Caco-2 (cell line): ENCODE results near the gene ABCC10. TPM values are rescaled to one million over a fixed set of nuclear protein-coding genes. Genes with fewer than 3 reads are reported as not detected.

Experiments
- BruUV-seq: library from RNA; stranded (reverse); fragments of 400-500 nt; replicated peaks from 2 replicates; lab custom pipeline; 2021; lab: Mats Ljungman, UMichigan
- CTCF ChIA-PET: fragments of 300-600 bp; sonication (Branson Sonifier 250); formaldehyde crosslinking; loops from one replicate; lab custom pipeline; 2022; ENCODE audit warnings: antibody characterized with exemption; lab: Charles Lee
- POLR2A ChIA-PET: fragments of 300-600 bp; sonication (Branson Sonifier 250); formaldehyde crosslinking; loops from one replicate; lab custom pipeline; 2022; ENCODE audit warnings: antibody characterized with exemption; lab: Charles Lee
- DNase-seq, 2 experiments: peaks; one replicate each; pipeline versions ENCODE4 v3.0.0 to v3.0.0-alpha.2; 2020 to 2022
- H3K27me3 ChIP-seq: replicated peaks from 2 replicates; pipeline ENCODE4 v1.6.0; 2011; ENCODE audit warnings: low read length; ENCODE audit not compliant: control insufficient read depth, insufficient read depth
- H3K36me3 ChIP-seq: 2 replicates; pipeline ENCODE4 v1.5.1; 2011; ENCODE audit warnings: low read length; ENCODE audit not compliant: control insufficient read depth, insufficient read depth
- H3K4me1 ChIP-seq: fragments of 250-450 bp; sonication (Bioruptor Pico); 2 replicates; pipeline ENCODE4 v1.5.1; 2020; ENCODE audit warnings: mild to moderate bottlenecking
- H3K4me3 ChIP-seq: 2 replicates; pipeline ENCODE4 v1.5.1; 2011; ENCODE audit warnings: low read depth, mild to moderate bottlenecking, control low read depth, low read length
- H3K9me3 ChIP-seq: fragments of 250-450 bp; sonication (Bioruptor Pico); 2 replicates; pipeline ENCODE4 v1.5.1; 2020; ENCODE audit warnings: mild to moderate bottlenecking, moderate library complexity
- H3K27ac Mint-ChIP-seq: one replicate; pipeline ENCODE4 v1.8.0; 2022; ENCODE audit warnings: mixed read lengths; ENCODE audit not compliant: unreplicated experiment
- H3K27me3 Mint-ChIP-seq: one replicate; pipeline ENCODE4 v1.8.0; 2022; ENCODE audit warnings: mixed read lengths; ENCODE audit not compliant: insufficient read depth, unreplicated experiment
- H3K36me3 Mint-ChIP-seq: one replicate; pipeline ENCODE4 v1.8.0; 2022; ENCODE audit warnings: mild to moderate bottlenecking, mixed read lengths; ENCODE audit not compliant: insufficient read depth, unreplicated experiment
- H3K4me1 Mint-ChIP-seq: one replicate; pipeline ENCODE4 v1.8.0; 2022; ENCODE audit warnings: low read depth, mixed read lengths; ENCODE audit not compliant: unreplicated experiment
- H3K4me3 Mint-ChIP-seq: one replicate; pipeline ENCODE4 v1.8.0; 2022; ENCODE audit warnings: mild to moderate bottlenecking, moderate library complexity, mixed read lengths; ENCODE audit not compliant: unreplicated experiment
- H3K9me3 Mint-ChIP-seq: one replicate; pipeline ENCODE4 v1.8.0; 2022; ENCODE audit warnings: mixed read lengths; ENCODE audit not compliant: unreplicated experiment
- CTCF ChIP-seq, 2 experiments: fragments of 200-600 bp in 1 of 2; IDR thresholded peaks; 1 replicate in 1 of 2; 2 replicates in 1 of 2; pipeline versions ENCODE4 v1.5.1 to v1.8.0; 2011 to 2022; ENCODE audit warnings: antibody characterized with exemption in 1 of 2, control low read depth in 1 of 2, inconsistent platforms in 1 of 2, low read depth in 1 of 2, low read length in 1 of 2, mild to moderate bottlenecking in 1 of 2, moderate library complexity in 1 of 2; ENCODE audit not compliant: insufficient read depth in 1 of 2, severe bottlenecking in 1 of 2, unreplicated experiment in 1 of 2
- intact Hi-C: fragments of 100-400 bp; cut with micrococcal nuclease; formaldehyde crosslinking; loops from one replicate; pipeline ENCODE4 v1.10.0; 2022; ENCODE audit not compliant: unreplicated experiment
- total RNA-seq: library from RNA; stranded (reverse); gene quantifications from 2 replicates; pipeline ENCODE4 v1.2.3, GENCODE V29; 2022

Gene ABCC10
- total RNA-seq, 1 experiment from 2014 or later = 40.1 TPM

- no TSS peak for BruUV-seq
- no peak for DNase-seq
- H3K9me3 ChIP-seq = no peaks in the 10 kb centered on the region
- H3K4me3 Mint-ChIP-seq = no peak overlapping the region
- peaks cover under 1% of the 10 kb centered on the region for H3K27me3 Mint-ChIP-seq
- CTCF ChIA-PET = no interaction called here
- POLR2A ChIA-PET = no interaction called here
- no peaks in the 10 kb centered on the region for H3K27me3 ChIP-seq
- intact Hi-C loops = no loop called here
- no peak for TF ChIP-seq CTCF (IDR thresholded peaks at IDR 0.05; ENCODE audit: insufficient read depth in 1 of 2, low read depth in 1 of 2, low read length in 1 of 2, severe bottlenecking in 1 of 2, unreplicated experiment in 1 of 2)
- no peaks in the 10 kb centered on the region for H3K36me3 ChIP-seq
- no peaks in the 10 kb centered on the region for H3K36me3 Mint-ChIP-seq
- no peak overlapping the region for H3K4me3 ChIP-seq
- H3K9me3 Mint-ChIP-seq = no peaks in the 10 kb centered on the region
- H3K4me1 ChIP-seq = no peaks in the 10 kb centered on the region
- no peak overlapping the region for H3K27ac Mint-ChIP-seq
- no peaks in the 10 kb centered on the region for H3K4me1 Mint-ChIP-seq
These were observed 40.9 kb downstream of the ABCC10 start for GRCh38 chr6:43468240-43468639.

GRCh38 chr6:43468748-43469681 is 41.7 kb downstream of the ABCC10 start:
- H3K4me3 ChIP-seq = no peak overlapping the region
- ChIA-PET POLR2A (no interaction called here), CTCF (no interaction called here)
- no peak for DNase-seq
- Mint-ChIP-seq H3K36me3 (no peaks in the 10 kb centered on the region), H3K4me3 (no peak overlapping the region), H3K4me1 (no peaks in the 10 kb centered on the region), H3K27me3 (no peaks in the 10 kb centered on the region), H3K9me3 (no peaks in the 10 kb centered on the region), H3K27ac (no peak overlapping the region)
- H3K27me3 ChIP-seq = no peaks in the 10 kb centered on the region
- H3K36me3 ChIP-seq = no peaks in the 10 kb centered on the region
- BruUV-seq = no TSS peak
- no peaks in the 10 kb centered on the region for H3K4me1 ChIP-seq
- no peaks in the 10 kb centered on the region for H3K9me3 ChIP-seq
- no peak for TF ChIP-seq CTCF (IDR thresholded peaks at IDR 0.05; ENCODE audit: insufficient read depth in 1 of 2, low read depth in 1 of 2, low read length in 1 of 2, severe bottlenecking in 1 of 2, unreplicated experiment in 1 of 2)
- intact Hi-C loops = no loop called here

- Mint-ChIP-seq H3K36me3 (no peaks in the 10 kb centered on the region), H3K27me3 (no peaks in the 10 kb centered on the region), H3K4me3 (no peak overlapping the region), H3K9me3 (no peaks in the 10 kb centered on the region), H3K27ac (no peak overlapping the region), H3K4me1 (no peaks in the 10 kb centered on the region)
- POLR2A ChIA-PET = interaction anchor here (0.7 kb wide), 1 partner anchor 27 kb away, joined by 4 read pairs; no protein-coding TSS in a partner anchor
- TF ChIP-seq CTCF (IDR thresholded peaks at IDR 0.05; ENCODE audit: insufficient read depth in 1 of 2, low read depth in 1 of 2, low read length in 1 of 2, severe bottlenecking in 1 of 2, unreplicated experiment in 1 of 2) = no peak
- Histone ChIP-seq H3K9me3 (no peaks in the 10 kb centered on the region), H3K4me3 (no peak overlapping the region), H3K36me3 (no peaks in the 10 kb centered on the region), H3K4me1 (no peaks in the 10 kb centered on the region), H3K27me3 (no peaks in the 10 kb centered on the region)
- no TSS peak for BruUV-seq
- CTCF ChIA-PET = interaction anchor here (0.7 kb wide), 1 partner anchor 101 kb away, joined by 6 read pairs; the partner anchor contains the start of gene ZNF318
- DNase-seq = no peak
- intact Hi-C loops = no loop called here
These were observed 42.6 kb downstream of the ABCC10 start for GRCh38 chr6:43469947-43470346.
